ENCODE data around the gene RLN1. TPM values are rescaled to one million over a fixed set of nuclear protein-coding genes. Genes with fewer than 3 reads are reported as not detected.

Gene RLN1
- total and polyA plus RNA-seq, 10 of the 15 experiments (the other 5 are each of a cell fraction or from before 2014, with no cell fraction given): 0.80 to 2.8 (median 1.9) TPM

DNA sequence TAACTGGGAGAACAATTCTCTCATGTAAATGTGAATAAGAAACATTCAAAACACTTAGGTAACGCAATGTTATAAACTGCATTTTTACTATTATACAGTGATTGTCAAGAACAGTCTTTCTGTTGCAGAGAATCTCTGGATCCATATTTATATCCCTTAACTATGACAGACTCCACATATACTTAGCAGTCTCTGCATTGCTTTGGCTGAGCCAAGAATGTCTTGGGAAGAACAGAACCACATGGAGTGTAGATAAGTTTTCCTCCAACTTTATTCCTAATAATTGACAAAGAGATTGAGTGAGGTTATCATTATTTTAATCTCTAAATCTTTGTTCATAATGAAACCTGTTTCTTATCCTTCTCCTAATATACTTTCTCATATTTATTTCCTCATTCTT, 15.6 kb upstream of the RLN1 start (continued):
- TF ChIP-seq NFYA (IDR thresholded peaks at IDR 0.05; ENCODE audit: borderline replicate concordance, low read depth, low read length) (no peak), BACH1 (IDR thresholded peaks at IDR 0.05; ENCODE audit: borderline replicate concordance) (no peak), NR2C2 (IDR thresholded peaks at IDR 0.05; ENCODE audit: borderline replicate concordance, control insufficient read depth, insufficient read length, low read depth) (no peak), SIX5 (IDR thresholded peaks at IDR 0.05; ENCODE audit: low read depth, low read length, severe bottlenecking) (no peak), FOS (IDR thresholded peaks at IDR 0.05; ENCODE audit: borderline replicate concordance, extremely low read depth, insufficient read length) (no peak), CHD1 (IDR thresholded peaks at IDR 0.05; ENCODE audit: low read depth, low read length) (no peak), MTA2 (IDR thresholded peaks at IDR 0.05; ENCODE audit: low read depth) (no peak), YY1 (IDR thresholded peaks at IDR 0.05; ENCODE audit: low read depth, low read length) (no peak), POLR2AphosphoS5 (IDR thresholded peaks at IDR 0.05; ENCODE audit: low read length) (no peak), ZNF217 (IDR thresholded peaks at IDR 0.05) (no peak), BRCA1 (IDR thresholded peaks at IDR 0.05; ENCODE audit: low read depth, low read length) (no peak), DPF2 (IDR thresholded peaks at IDR 0.05) (no peak), CBX5 (IDR thresholded peaks at IDR 0.05; ENCODE audit: low read depth) (no peak)
- TF ChIP-seq, protein P1, sequence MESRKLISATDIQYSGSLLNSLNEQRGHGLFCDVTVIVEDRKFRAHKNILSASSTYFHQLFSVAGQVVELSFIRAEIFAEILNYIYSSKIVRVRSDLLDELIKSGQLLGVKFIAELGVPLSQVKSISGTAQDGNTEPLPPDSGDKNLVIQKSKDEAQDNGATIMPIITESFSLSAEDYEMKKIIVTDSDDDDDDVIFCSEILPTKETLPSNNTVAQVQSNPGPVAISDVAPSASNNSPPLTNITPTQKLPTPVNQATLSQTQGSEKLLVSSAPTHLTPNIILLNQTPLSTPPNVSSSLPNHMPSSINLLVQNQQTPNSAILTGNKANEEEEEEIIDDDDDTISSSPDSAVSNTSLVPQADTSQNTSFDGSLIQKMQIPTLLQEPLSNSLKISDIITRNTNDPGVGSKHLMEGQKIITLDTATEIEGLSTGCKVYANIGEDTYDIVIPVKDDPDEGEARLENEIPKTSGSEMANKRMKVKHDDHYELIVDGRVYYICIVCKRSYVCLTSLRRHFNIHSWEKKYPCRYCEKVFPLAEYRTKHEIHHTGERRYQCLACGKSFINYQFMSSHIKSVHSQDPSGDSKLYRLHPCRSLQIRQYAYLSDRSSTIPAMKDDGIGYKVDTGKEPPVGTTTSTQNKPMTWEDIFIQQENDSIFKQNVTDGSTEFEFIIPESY (IDR thresholded peaks at IDR 0.05): no peak
- TF ChIP-seq, protein P2, sequence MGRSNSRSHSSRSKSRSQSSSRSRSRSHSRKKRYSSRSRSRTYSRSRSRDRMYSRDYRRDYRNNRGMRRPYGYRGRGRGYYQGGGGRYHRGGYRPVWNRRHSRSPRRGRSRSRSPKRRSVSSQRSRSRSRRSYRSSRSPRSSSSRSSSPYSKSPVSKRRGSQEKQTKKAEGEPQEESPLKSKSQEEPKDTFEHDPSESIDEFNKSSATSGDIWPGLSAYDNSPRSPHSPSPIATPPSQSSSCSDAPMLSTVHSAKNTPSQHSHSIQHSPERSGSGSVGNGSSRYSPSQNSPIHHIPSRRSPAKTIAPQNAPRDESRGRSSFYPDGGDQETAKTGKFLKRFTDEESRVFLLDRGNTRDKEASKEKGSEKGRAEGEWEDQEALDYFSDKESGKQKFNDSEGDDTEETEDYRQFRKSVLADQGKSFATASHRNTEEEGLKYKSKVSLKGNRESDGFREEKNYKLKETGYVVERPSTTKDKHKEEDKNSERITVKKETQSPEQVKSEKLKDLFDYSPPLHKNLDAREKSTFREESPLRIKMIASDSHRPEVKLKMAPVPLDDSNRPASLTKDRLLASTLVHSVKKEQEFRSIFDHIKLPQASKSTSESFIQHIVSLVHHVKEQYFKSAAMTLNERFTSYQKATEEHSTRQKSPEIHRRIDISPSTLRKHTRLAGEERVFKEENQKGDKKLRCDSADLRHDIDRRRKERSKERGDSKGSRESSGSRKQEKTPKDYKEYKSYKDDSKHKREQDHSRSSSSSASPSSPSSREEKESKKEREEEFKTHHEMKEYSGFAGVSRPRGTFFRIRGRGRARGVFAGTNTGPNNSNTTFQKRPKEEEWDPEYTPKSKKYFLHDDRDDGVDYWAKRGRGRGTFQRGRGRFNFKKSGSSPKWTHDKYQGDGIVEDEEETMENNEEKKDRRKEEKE (IDR thresholded peaks at IDR 0.05): no peak
